NCI-H128 (cell line): ENCODE results near the gene MSI2.

Experiments used
- DNase-seq: peaks from one replicate; lab custom pipeline; 2025; ENCODE audit not compliant: unreplicated experiment; lab: John Stamatoyannopoulos, UW

The MSI2 gene

GRCh38 chr17:57566721-57567120 lies 310.4 kb downstream of the MSI2 start:
- no peak for DNase-seq

GRCh38 chr17:57567251-57567650 lies 310.9 kb downstream of the MSI2 start:
- peak; percentile 42 for DNase-seq

GRCh38 chr17:57568340-57568739 lies 312.0 kb downstream of the MSI2 start:
- no peak for DNase-seq

- DNase-seq, result no peak
These were observed 312.7 kb downstream of the MSI2 start for GRCh38 chr17:57569021-57569420.

- no peak for DNase-seq
These were observed 313.5 kb downstream of the MSI2 start for GRCh38 chr17:57569853-57570252.

- no peak for DNase-seq
These were observed 314.5 kb downstream of the MSI2 start for GRCh38 chr17:57570724-57571344.

- no peak for DNase-seq
These were observed 315.7 kb downstream of the MSI2 start for GRCh38 chr17:57572062-57572461.

- DNase-seq, result no peak
These were observed 316.3 kb downstream of the MSI2 start for GRCh38 chr17:57572600-57572999.

GRCh38 chr17:57574040-57574513 lies 317.8 kb downstream of the MSI2 start:
- no peak for DNase-seq

- DNase-seq, result no peak
These were observed 320.4 kb downstream of the MSI2 start for GRCh38 chr17:57576744-57577143.

GRCh38 chr17:57577751-57578607 lies 321.7 kb downstream of the MSI2 start:
- DNase-seq, result peak; percentile 73

GRCh38 chr17:57578608-57579225 lies 322.4 kb downstream of the MSI2 start:
- peak; percentile 29 for DNase-seq

- DNase-seq, result no peak
These were observed 322.9 kb downstream of the MSI2 start for GRCh38 chr17:57579245-57579644.

GRCh38 chr17:57580055-57580739 lies 323.9 kb downstream of the MSI2 start:
- DNase-seq, result no peak

- DNase-seq, result no peak
These were observed 326.8 kb downstream of the MSI2 start for GRCh38 chr17:57582881-57583756.

GRCh38 chr17:57584050-57584551 lies 327.8 kb downstream of the MSI2 start:
- no peak for DNase-seq

GRCh38 chr17:57585341-57586195 lies 329.2 kb downstream of the MSI2 start:
- DNase-seq, result no peak

GRCh38 chr17:57586196-57586740 lies 329.9 kb downstream of the MSI2 start:
- no peak for DNase-seq

GRCh38 chr17:57586742-57587141 lies 330.4 kb downstream of the MSI2 start:
- no peak for DNase-seq
